ENCODE data around the gene MON2.

MON2 gene

DNA sequence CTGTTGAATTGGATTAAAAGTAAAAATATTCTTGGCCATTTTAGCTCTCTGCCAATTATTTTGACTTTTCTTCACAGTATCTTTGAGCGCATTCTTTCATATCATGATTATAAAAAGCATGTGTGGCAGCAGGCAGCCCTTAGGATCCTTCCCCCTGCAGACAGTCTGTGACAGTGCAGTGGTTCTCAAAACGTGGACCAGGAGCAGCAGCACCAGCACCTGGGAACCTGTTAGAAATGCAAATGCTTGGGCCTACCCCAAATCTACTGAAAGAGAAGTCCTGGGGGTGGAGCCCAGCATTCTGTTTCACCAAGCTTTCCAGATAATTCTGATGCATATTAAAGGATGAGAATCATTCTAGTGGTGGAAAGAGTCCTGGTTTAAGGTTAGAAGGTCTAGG is 155.6 kb downstream of the MON2 start:
- no peaks in the 10 kb centered on the region for H3K9me3 ChIP-seq
- no peak overlapping the region for H3K4me3 ChIP-seq
- H3K4me2 ChIP-seq: no peak overlapping the region
- H3K27me3 ChIP-seq: 0 out of 2 replicates have a peak, but pooled peaks cover 5% of the 10 kb centered on the region
- H3K36me3 ChIP-seq: no peaks in the 10 kb centered on the region
- H3K27ac ChIP-seq: no peak overlapping the region
- H3K9ac ChIP-seq: no peak overlapping the region
- H3K4me1 ChIP-seq: peaks cover 21% of the 10 kb centered on the region
- H4K20me1 ChIP-seq: no peaks in the 10 kb centered on the region
- TF ChIP-seq Cebpa-rat (IDR thresholded peaks at IDR 0.05): no peak

DNA sequence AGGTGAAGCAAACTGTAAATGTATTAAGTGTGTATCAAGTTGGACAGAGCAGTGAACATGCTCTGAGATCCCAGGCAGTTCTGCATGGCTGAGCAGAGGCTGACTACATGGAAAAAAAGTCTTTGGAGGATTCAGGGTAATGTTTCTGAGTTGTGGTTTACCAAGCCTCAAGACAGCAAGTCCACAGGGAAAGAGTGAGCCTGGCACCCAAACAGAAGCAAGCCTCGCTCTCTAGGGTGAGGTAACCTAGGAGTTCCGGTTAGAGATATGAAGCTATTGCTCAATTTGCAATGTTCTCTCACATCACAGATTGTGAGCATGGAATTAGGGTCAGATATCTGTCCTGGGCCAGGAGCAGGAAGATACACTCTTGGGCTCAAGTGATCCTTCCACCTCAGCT is 158.6 kb downstream of the MON2 start:
- no peak overlapping the region for H3K4me3 ChIP-seq
- peaks cover 21% of the 10 kb centered on the region for H3K4me1 ChIP-seq
- no peaks in the 10 kb centered on the region for H3K9me3 ChIP-seq
- H3K27me3 ChIP-seq: peaks cover 25% of the 10 kb centered on the region
- peak; percentile 97 for TF ChIP-seq Cebpa-rat (IDR thresholded peaks at IDR 0.05)
- H3K27ac ChIP-seq: no peak overlapping the region
- no peaks in the 10 kb centered on the region for H4K20me1 ChIP-seq
- H3K9ac ChIP-seq: no peak overlapping the region
- no peaks in the 10 kb centered on the region for H3K36me3 ChIP-seq
- peak overlapping the region; percentile 52 for H3K4me2 ChIP-seq

DNA sequence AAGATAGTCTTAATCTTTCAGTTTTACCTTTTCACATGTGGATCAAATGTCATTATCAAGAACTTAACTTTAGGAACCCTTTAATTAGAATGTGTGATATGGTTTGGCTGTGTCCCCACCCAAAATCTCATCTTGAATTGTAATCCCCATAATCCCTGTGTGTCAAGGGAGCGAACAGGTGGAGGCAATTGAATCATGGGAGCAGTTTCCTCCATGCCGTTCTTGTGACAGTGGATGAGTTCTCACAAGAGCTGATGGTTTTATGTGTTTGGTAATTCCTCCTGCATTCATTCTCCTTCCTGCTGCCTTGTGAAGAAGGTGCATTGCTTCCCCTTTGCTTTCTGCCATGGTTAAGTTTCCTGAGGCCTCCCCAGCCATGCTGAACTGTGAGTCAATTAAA is 160.6 kb downstream of the MON2 start:
- no peak for TF ChIP-seq Cebpa-rat (IDR thresholded peaks at IDR 0.05)
- peaks cover 7% of the 10 kb centered on the region; the same call in 1 of the 2 replicates for H4K20me1 ChIP-seq
- no peak overlapping the region for H3K27ac ChIP-seq
- peaks cover 44% of the 10 kb centered on the region for H3K27me3 ChIP-seq
- no peak overlapping the region for H3K4me2 ChIP-seq
- no peak overlapping the region for H3K9ac ChIP-seq
- peaks cover 7% of the 10 kb centered on the region; the same call in 1 of the 2 replicates for H3K9me3 ChIP-seq
- no peak overlapping the region for H3K4me3 ChIP-seq
- H3K36me3 ChIP-seq: no peaks in the 10 kb centered on the region
- peaks cover 26% of the 10 kb centered on the region for H3K4me1 ChIP-seq

DNA sequence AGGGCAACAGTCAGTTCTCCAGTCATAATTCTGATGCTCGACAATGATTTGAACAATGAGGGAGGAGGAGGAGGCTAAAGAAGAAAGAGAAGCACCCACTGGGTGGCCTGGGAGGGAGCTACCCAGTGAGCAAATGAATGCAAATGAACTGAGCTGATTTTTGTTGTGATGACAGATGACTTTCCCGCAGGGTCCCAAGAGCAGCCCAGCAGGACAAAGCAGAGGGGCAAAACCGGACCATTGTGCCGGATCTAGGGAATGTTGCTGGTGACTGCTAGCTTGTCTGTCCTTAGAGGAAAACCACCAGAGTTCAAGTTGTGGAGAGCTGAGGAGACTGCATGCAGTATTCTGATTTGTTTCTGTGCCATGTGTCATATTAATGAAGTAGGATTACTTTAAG is 162.8 kb downstream of the MON2 start:
- peaks cover 15% of the 10 kb centered on the region; the same call in 1 of the 2 replicates for H3K9me3 ChIP-seq
- H3K4me1 ChIP-seq: peaks cover 29% of the 10 kb centered on the region
- no peak overlapping the region for H3K4me2 ChIP-seq
- peaks cover 15% of the 10 kb centered on the region; the same call in 1 of the 2 replicates for H4K20me1 ChIP-seq
- no peak overlapping the region for H3K9ac ChIP-seq
- H3K36me3 ChIP-seq: no peaks in the 10 kb centered on the region
- no peak for TF ChIP-seq Cebpa-rat (IDR thresholded peaks at IDR 0.05)
- no peak overlapping the region for H3K27ac ChIP-seq
- H3K27me3 ChIP-seq: peaks cover 63% of the 10 kb centered on the region
- no peak overlapping the region for H3K4me3 ChIP-seq

DNA sequence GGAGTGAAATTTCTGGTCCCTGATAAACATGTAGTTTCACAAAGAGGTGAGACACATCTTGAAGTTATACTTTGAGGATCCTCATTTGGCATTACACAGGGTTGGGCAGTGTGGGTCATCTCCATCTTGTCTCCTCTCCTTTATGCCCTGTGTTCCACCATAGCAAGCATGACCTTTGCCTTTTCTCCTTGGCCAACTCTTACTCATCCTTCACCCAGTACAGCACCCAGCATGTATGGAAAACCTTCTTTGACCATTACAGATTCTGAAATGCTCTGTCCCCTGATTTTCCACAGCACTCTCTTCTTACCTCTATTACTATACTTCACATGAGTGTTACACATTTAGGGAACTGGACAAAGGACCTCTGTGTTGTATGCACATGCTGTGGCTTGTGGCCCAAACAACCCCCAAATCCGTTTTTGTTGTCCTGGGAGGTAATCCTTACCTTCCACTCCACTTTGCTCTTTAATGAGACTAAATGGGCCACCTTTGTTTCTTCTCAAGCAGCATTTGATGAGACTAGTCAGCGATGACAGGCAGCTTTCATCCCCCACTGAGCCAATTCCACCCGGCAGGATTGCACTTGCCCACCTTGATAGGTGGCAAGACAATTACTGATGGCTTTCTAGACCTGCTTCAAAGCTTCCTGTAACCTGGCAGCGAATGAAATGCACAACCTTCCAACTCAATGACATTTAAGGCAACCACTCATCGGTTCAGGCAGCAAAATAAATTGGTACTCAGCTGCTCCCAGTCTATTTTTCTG is 163.5 kb downstream of the MON2 start:
- Histone ChIP-seq H3K36me3 (no peaks in the 10 kb centered on the region), H3K9me3 (peaks cover 15% of the 10 kb centered on the region; the same call in 1 of the 2 replicates), H4K20me1 (peaks cover 15% of the 10 kb centered on the region; the same call in 1 of the 2 replicates), H3K9ac (no peak overlapping the region), H3K27me3 (peaks cover 63% of the 10 kb centered on the region), H3K4me1 (peaks cover 21% of the 10 kb centered on the region), H3K27ac (no peak overlapping the region), H3K4me3 (no peak overlapping the region), H3K4me2 (no peak overlapping the region)
- no peak for TF ChIP-seq Cebpa-rat (IDR thresholded peaks at IDR 0.05)

DNA sequence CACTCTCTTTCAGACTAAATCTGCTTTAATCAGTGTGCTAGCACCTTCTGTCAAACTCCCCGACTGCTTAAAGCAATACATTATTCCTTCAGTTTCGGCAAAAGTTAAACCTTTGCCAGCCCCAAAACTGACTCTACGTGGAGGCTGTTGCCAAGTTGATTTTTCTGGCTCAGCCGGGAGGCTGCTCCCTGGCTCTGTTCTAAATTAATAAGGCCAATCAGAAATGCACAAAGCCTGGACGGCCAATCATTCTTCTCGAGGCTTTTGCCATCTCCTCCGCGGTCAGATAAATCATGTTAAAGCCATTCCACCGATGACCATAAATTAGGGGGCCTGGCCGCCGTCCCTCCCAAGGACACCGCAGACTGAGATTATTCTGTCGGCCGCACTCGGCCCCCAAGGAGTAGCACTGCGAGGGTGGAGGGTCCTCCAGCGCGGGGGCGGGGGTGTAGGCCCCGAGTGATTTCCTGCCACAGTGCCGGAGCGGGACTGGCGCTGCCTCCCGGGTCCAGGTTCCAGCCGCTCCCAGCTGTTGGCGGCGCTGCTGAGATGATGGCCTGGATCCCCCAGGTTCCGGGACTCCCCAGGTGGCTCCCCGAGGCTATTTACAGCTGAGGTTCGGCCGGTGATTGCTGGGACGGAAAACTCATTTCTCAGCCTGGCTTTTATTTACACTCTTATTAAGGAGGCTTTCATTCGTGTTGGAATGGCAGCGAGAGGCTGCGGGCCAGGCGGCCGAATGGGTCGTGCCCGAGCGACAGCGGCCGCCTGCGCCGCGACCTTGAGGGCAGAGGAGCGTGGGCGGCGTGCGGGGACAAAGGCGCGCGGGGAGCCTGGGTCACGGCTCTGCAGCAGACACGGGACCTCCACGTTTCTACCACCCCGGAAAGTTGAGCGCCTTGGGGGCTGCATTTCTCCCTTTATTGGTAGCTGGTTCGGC is 165.1 kb downstream of the MON2 start:
- Histone ChIP-seq H3K4me1 (peaks cover 12% of the 10 kb centered on the region), H3K9ac (no peak overlapping the region), H3K9me3 (peaks cover 15% of the 10 kb centered on the region; the same call in 1 of the 2 replicates), H3K36me3 (no peaks in the 10 kb centered on the region), H4K20me1 (peaks cover 15% of the 10 kb centered on the region; the same call in 1 of the 2 replicates), H3K4me2 (peak overlapping the region; percentile 42), H3K4me3 (peak overlapping the region; percentile 22), H3K27ac (no peak overlapping the region), H3K27me3 (peaks cover 58% of the 10 kb centered on the region)
- TF ChIP-seq Cebpa-rat (IDR thresholded peaks at IDR 0.05): no peak

DNA sequence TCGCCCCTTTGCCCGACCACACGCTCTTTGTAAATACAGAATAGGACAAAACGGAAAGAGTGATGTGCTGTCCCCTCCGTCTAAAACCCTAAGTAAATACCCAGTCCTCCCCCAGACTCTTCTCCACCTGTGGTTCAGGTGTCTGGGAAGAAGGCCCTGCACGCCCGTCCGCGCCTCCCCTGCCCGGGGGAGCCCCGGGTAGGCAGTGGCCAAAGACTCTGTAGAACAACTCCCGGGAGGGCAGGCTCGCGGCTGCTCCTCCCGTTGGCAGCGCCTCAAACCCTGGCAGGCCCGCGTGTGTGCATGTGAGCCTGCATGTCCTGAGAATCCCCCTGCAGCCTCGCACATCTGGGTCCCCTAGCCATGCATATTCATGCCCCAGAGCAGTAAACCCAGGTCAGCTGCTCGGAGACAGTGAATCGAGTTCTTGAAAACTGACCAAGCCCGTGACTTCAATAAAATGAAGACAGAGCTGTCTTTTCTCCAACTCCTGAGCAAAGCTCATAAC is 165.8 kb downstream of the MON2 start:
- no peak for TF ChIP-seq Cebpa-rat (IDR thresholded peaks at IDR 0.05)
- Histone ChIP-seq H3K4me3 (peak overlapping the region; percentile 22; the same call in 1 of the 2 replicates), H3K27ac (no peak overlapping the region), H3K4me2 (peak overlapping the region; percentile 42), H3K9ac (no peak overlapping the region), H3K9me3 (peaks cover 15% of the 10 kb centered on the region; the same call in 1 of the 2 replicates), H3K27me3 (peaks cover 58% of the 10 kb centered on the region), H3K36me3 (no peaks in the 10 kb centered on the region), H3K4me1 (peaks cover 12% of the 10 kb centered on the region), H4K20me1 (peaks cover 15% of the 10 kb centered on the region; the same call in 1 of the 2 replicates)

DNA sequence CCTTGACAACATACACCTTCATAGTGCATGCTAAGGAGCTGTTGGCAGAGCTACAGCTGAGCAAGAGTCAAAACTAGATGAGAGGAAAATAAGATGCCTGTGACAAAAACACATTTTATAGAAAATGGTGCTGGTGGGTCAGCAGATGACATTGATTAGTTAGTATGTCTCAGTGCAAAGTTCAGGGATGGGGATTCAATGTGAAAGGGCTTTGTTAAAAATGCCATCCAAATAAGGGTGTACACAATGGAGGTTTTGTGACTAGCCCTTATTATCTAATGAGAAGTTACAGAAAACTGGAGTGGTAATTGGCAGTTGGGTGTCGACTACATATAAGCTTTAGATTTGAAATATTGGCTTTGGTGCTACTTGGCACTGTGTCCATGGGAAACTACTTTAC is 169.0 kb downstream of the MON2 start:
- H3K9me3 ChIP-seq: peaks cover 15% of the 10 kb centered on the region; the same call in 1 of the 2 replicates
- no peak overlapping the region for H3K4me2 ChIP-seq
- TF ChIP-seq Cebpa-rat (IDR thresholded peaks at IDR 0.05): no peak
- no peaks in the 10 kb centered on the region for H3K36me3 ChIP-seq
- peaks cover 12% of the 10 kb centered on the region for H3K4me1 ChIP-seq
- no peak overlapping the region for H3K9ac ChIP-seq
- peaks cover 15% of the 10 kb centered on the region; the same call in 1 of the 2 replicates for H4K20me1 ChIP-seq
- H3K4me3 ChIP-seq: no peak overlapping the region
- peaks cover 34% of the 10 kb centered on the region for H3K27me3 ChIP-seq
- H3K27ac ChIP-seq: no peak overlapping the region

DNA sequence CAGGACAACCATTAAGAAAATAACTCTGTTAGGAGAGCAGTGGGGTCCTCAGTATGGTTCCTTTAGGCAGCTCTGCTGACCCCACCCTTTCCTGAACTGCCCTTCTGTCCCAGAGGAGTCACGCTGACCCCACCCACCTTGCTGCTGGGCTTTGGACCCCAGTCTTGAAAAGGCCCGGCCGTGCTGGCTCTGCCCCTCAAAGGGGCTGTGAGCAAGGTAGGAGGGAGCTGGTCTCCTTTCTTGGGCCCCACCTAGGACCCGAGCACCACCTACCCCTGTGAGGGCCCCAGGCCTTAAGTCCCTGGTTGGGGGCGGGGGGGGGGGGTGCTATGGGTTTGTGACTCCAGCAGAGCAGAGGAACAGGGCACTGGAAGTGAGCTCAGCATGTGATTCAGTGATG is 171.1 kb downstream of the MON2 start:
- H3K36me3 ChIP-seq: no peaks in the 10 kb centered on the region
- H3K4me3 ChIP-seq: no peak overlapping the region
- no peak overlapping the region for H3K9ac ChIP-seq
- H3K27ac ChIP-seq: no peak overlapping the region
- no peak for TF ChIP-seq Cebpa-rat (IDR thresholded peaks at IDR 0.05)
- H3K4me1 ChIP-seq: peaks cover 1% of the 10 kb centered on the region; the same call in 1 of the 2 replicates
- no peak overlapping the region for H3K4me2 ChIP-seq
- H3K9me3 ChIP-seq: peaks cover 5% of the 10 kb centered on the region; the same call in 1 of the 2 replicates
- H4K20me1 ChIP-seq: peaks cover 3% of the 10 kb centered on the region; the same call in 1 of the 2 replicates
- H3K27me3 ChIP-seq: peaks cover 14% of the 10 kb centered on the region
